ENCODE results near the gene SVIL. TPM values are rescaled to one million over a fixed set of nuclear protein-coding genes. Genes with fewer than 3 reads are reported as not detected.
"Not testable (repeated sequence)": the region's sequence is repeated elsewhere in the genome, so short reads cannot be mapped to it uniquely, and the experiment has no call there.

SVIL gene
- total and polyA plus RNA-seq, 7 donors = 70.6 to 1,728 (median 792) TPM

- Histone ChIP-seq H3K27me3 (ENCODE audit: insufficient read depth in 3 of 3, low read length in 2 of 3) (no peaks in the 10 kb centered on the region), H3K27ac (peak overlapping the region; percentile 82), H3K36me3 (ENCODE audit: insufficient read depth in 1 of 2, low read depth in 1 of 2) (peaks cover 0 to 45% of the 10 kb centered on the region in 2 donors), H3K4me3 (peak overlapping the region; percentile 33), H3K4me1 (peaks cover 77% of the 10 kb centered on the region), H3K9me3 (no peaks in the 10 kb centered on the region)
- 54 to 73% (median 59%) methylated on average over 10 of the region's 10 CpGs for WGBS, 3 donors
- peak in 1 of 2 donors; percentile 66 for DNase-seq
- TF ChIP-seq CTCF (IDR thresholded peaks at IDR 0.05) = no peak
- intact Hi-C loops (cut with DNase I) = no loop called here
- peak; percentile 43 to 78 (median 70) for ATAC-seq
Measured at GRCh38 chr10:29610876-29611647, 23.7 kb downstream of the SVIL start.

GRCh38 chr10:29610331-29610730 lies 24.4 kb downstream of the SVIL start:
- Histone ChIP-seq H3K36me3 (ENCODE audit: insufficient read depth in 1 of 2, low read depth in 1 of 2) (peaks cover 0 to 39% of the 10 kb centered on the region in 2 donors), H3K27ac (peak overlapping the region; percentile 82), H3K4me3 (peak overlapping the region; percentile 33), H3K4me1 (peaks cover 76% of the 10 kb centered on the region)
- intact Hi-C loops (cut with DNase I); H3K9me3 ChIP-seq; H3K27me3 ChIP-seq (ENCODE audit: insufficient read depth in 3 of 3, low read length in 2 of 3); DNase-seq; ATAC-seq: not testable (repeated sequence)
- WGBS, 3 donors = 65 to 86% (median 69%) methylated on average over 3 of the region's 3 CpGs

GRCh38 chr10:29609696-29610095 lies 25.1 kb downstream of the SVIL start:
- H3K4me1 ChIP-seq = peaks cover 79% of the 10 kb centered on the region

GRCh38 chr10:29608476-29609301 lies 26.1 kb downstream of the SVIL start:
- intact Hi-C loops (cut with DNase I) = no loop called here
- WGBS, 3 donors = 47 to 64% (median 59%) methylated on average over 11 of the region's 11 CpGs
- ATAC-seq (peak in 3 of 4 donors; percentile 0 to 15 (median 9)), DNase-seq (no peak)
- Histone ChIP-seq H3K4me3 (no peak overlapping the region), H3K4me1 (peaks cover 84% of the 10 kb centered on the region), H3K9me3 (no peaks in the 10 kb centered on the region), H3K36me3 (ENCODE audit: insufficient read depth in 1 of 2, low read depth in 1 of 2) (peaks cover 0 to 46% of the 10 kb centered on the region in 2 donors), H3K27ac (peak overlapping the region; percentile 82), H3K27me3 (ENCODE audit: insufficient read depth in 3 of 3, low read length in 2 of 3) (no peaks in the 10 kb centered on the region)
- no peak for TF ChIP-seq CTCF (IDR thresholded peaks at IDR 0.05)

More at GRCh38 chr10:29609696-29610095, 25.1 kb downstream of the SVIL start:
- Histone ChIP-seq H3K27me3 (ENCODE audit: insufficient read depth in 3 of 3, low read length in 2 of 3) (no peaks in the 10 kb centered on the region), H3K9me3 (no peaks in the 10 kb centered on the region), H3K27ac (peak overlapping the region; percentile 82), H3K36me3 (ENCODE audit: insufficient read depth in 1 of 2, low read depth in 1 of 2) (peaks cover 0 to 42% of the 10 kb centered on the region in 2 donors), H3K4me3 (no peak overlapping the region)
- ATAC-seq (peak in 3 of 4 donors; percentile 15 to 23 (median 16)), DNase-seq (no peak)
- WGBS, 3 donors = 37 to 71% (median 50%) methylated on average over 3 of the region's 3 CpGs
- TF ChIP-seq CTCF (IDR thresholded peaks at IDR 0.05) = no peak
- intact Hi-C loops (cut with DNase I) = no loop called here

GRCh38 chr10:29608062-29608461 lies 26.7 kb downstream of the SVIL start:
- no peak overlapping the region for H3K4me3 ChIP-seq
- DNase-seq = peak; percentile 64 to 90
- H3K27me3 ChIP-seq (ENCODE audit: insufficient read depth in 3 of 3, low read length in 2 of 3) = no peaks in the 10 kb centered on the region
- H3K27ac ChIP-seq = peak overlapping the region; percentile 82
- H3K9me3 ChIP-seq = no peaks in the 10 kb centered on the region
- peaks cover 0 to 43% of the 10 kb centered on the region in 2 donors for H3K36me3 ChIP-seq (ENCODE audit: insufficient read depth in 1 of 2, low read depth in 1 of 2)
- peak; percentile 62 to 88 (median 77) for ATAC-seq
- intact Hi-C loops (cut with DNase I) = no loop called here
- peaks cover 84% of the 10 kb centered on the region for H3K4me1 ChIP-seq
- no peak for TF ChIP-seq CTCF (IDR thresholded peaks at IDR 0.05)
- WGBS, 3 donors = 24 to 46% (median 41%) methylated on average over 4 of the region's 4 CpGs

Data from psoas muscle (tissue), 8 donors.